KMS-11 (cell line): Measurements from ENCODE around the gene LRRC2.

Experiments used
- H2AFZ ChIP-seq: fragments of 200-600 bp; sonication (generic); 2 replicates; pipeline ENCODE4 v1.6.1; 2016; ENCODE audit warnings: antibody characterized with exemption, mixed run types, low read depth
- H3K27ac ChIP-seq: fragments of 200-600 bp; sonication (generic); 2 replicates; pipeline ENCODE4 v1.6.1; 2016; ENCODE audit warnings: mild to moderate bottlenecking, mixed run types
- H3K27me3 ChIP-seq: fragments of 200-600 bp; sonication (generic); 2 replicates; pipeline ENCODE4 v1.6.1; 2017; ENCODE audit warnings: mild to moderate bottlenecking, low read depth, mixed run types, moderate library complexity; ENCODE audit not compliant: insufficient read depth
- H3K36me3 ChIP-seq: fragments of 200-600 bp; sonication (generic); 2 replicates; pipeline ENCODE4 v1.6.1; 2017; ENCODE audit warnings: mild to moderate bottlenecking, mixed run types; ENCODE audit not compliant: insufficient read depth
- H3K4me1 ChIP-seq: fragments of 200-600 bp; sonication (generic); 2 replicates; pipeline ENCODE4 v1.6.1; 2016; ENCODE audit warnings: mild to moderate bottlenecking, low read depth, mixed run types; ENCODE audit not compliant: poor library complexity, severe bottlenecking
- H3K4me2 ChIP-seq: fragments of 200-600 bp; sonication (generic); 2 replicates; pipeline ENCODE4 v1.7.0; 2016; ENCODE audit warnings: mild to moderate bottlenecking, mixed run types
- H3K4me3 ChIP-seq: fragments of 200-600 bp; sonication (generic); IDR thresholded peaks from 2 replicates; pipeline ENCODE4 v1.6.1; 2017; ENCODE audit warnings: low read depth, low read length, mixed read lengths; ENCODE audit not compliant: insufficient read depth
- H3K79me2 ChIP-seq: fragments of 200-600 bp; sonication (generic); 2 replicates; pipeline ENCODE4 v1.6.1; 2016; ENCODE audit warnings: low read depth, mixed run types; ENCODE audit not compliant: insufficient read depth
- H3K9ac ChIP-seq: fragments of 200-600 bp; sonication (generic); 2 replicates; pipeline ENCODE4 v1.6.1; 2016; ENCODE audit warnings: mild to moderate bottlenecking, mixed run types
- H4K20me1 ChIP-seq: fragments of 200-600 bp; sonication (generic); 2 replicates; pipeline ENCODE4 v1.6.1; 2016; ENCODE audit warnings: mild to moderate bottlenecking, mixed run types; ENCODE audit not compliant: insufficient read depth
- CTCF ChIP-seq: fragments of 200-600 bp; sonication (generic); conservative IDR thresholded peaks from 2 replicates; pipeline ENCODE4 v1.6.1; 2017; ENCODE audit warnings: low read depth, mild to moderate bottlenecking, antibody characterized with exemption, low read length, moderate library complexity, mixed read lengths

LRRC2 gene

GRCh38 chr3:46506526-46506925, 59.6 kb downstream of the LRRC2 start:
- Histone ChIP-seq H3K4me3 (no peak overlapping the region), H3K27me3 (no peaks in the 10 kb centered on the region), H3K4me2 (peak overlapping the region; percentile 66), H3K4me1 (peaks cover 25% of the 10 kb centered on the region), H2AFZ (peak overlapping the region; percentile 49; the same call in 1 of the 2 replicates), H3K9ac (no peak overlapping the region), H3K27ac (peak overlapping the region; percentile 38; the same call in 1 of the 2 replicates), H3K79me2 (no peaks in the 10 kb centered on the region), H4K20me1 (no peaks in the 10 kb centered on the region), H3K36me3 (no peaks in the 10 kb centered on the region)
- TF ChIP-seq CTCF, result no peak

- no peak overlapping the region for H3K9ac ChIP-seq
- no peak overlapping the region for H3K4me3 ChIP-seq
- H3K27me3 ChIP-seq, result no peaks in the 10 kb centered on the region
- H3K79me2 ChIP-seq, result no peaks in the 10 kb centered on the region
- H2AFZ ChIP-seq, result peak overlapping the region; percentile 49
- H3K4me2 ChIP-seq, result peak overlapping the region; percentile 66
- peak overlapping the region; percentile 38; the same call in 1 of the 2 replicates for H3K27ac ChIP-seq
- TF ChIP-seq CTCF, result no peak
- no peaks in the 10 kb centered on the region for H4K20me1 ChIP-seq
- H3K36me3 ChIP-seq, result no peaks in the 10 kb centered on the region
- peaks cover 25% of the 10 kb centered on the region for H3K4me1 ChIP-seq
These were observed 60.1 kb downstream of the LRRC2 start for GRCh38 chr3:46505953-46506352.

GRCh38 chr3:46504789-46505188, 61.3 kb downstream of the LRRC2 start:
- Histone ChIP-seq H3K4me2 (peak overlapping the region; percentile 29; the same call in 1 of the 2 replicates), H3K4me1 (peaks cover 25% of the 10 kb centered on the region), H3K36me3 (no peaks in the 10 kb centered on the region), H3K9ac (no peak overlapping the region), H3K27me3 (no peaks in the 10 kb centered on the region), H3K4me3 (no peak overlapping the region), H2AFZ (no peak overlapping the region), H3K27ac (no peak overlapping the region), H3K79me2 (no peaks in the 10 kb centered on the region), H4K20me1 (no peaks in the 10 kb centered on the region)
- no peak for TF ChIP-seq CTCF

GRCh38 chr3:46503200-46503874, 62.8 kb downstream of the LRRC2 start:
- no peak for TF ChIP-seq CTCF
- H3K79me2 ChIP-seq, result no peaks in the 10 kb centered on the region
- H3K27ac ChIP-seq, result no peak overlapping the region
- H3K36me3 ChIP-seq, result no peaks in the 10 kb centered on the region
- H4K20me1 ChIP-seq, result no peaks in the 10 kb centered on the region
- H2AFZ ChIP-seq, result no peak overlapping the region
- H3K9ac ChIP-seq, result no peak overlapping the region
- H3K4me1 ChIP-seq, result peaks cover 25% of the 10 kb centered on the region
- H3K4me3 ChIP-seq, result no peak overlapping the region
- H3K27me3 ChIP-seq, result no peaks in the 10 kb centered on the region
- H3K4me2 ChIP-seq, result no peak overlapping the region
